ENCODE measurements around the gene MED12L. TPM values are rescaled to one million over a fixed set of nuclear protein-coding genes. Genes with fewer than 3 reads are reported as not detected.

The MED12L gene
- total RNA-seq, 2 experiments from 2014 or later: 12.6 to 32.7 TPM

- BruUV-seq (replicated peaks): no TSS peak
- Histone ChIP-seq H3K9me2 (ENCODE audit: insufficient read depth, low read length) (no peaks in the 10 kb centered on the region), H3K79me2 (ENCODE audit: insufficient read depth, low read depth, low read length) (no peaks in the 10 kb centered on the region), H3K4me2 (ENCODE audit: low read length) (no peak overlapping the region), H2AFZ (ENCODE audit: low read length) (no peak overlapping the region), H3K9me3 (ENCODE audit: low read length) (no peaks in the 10 kb centered on the region), H3K4me1 (ENCODE audit: insufficient read depth, low read length, poor library complexity, severe bottlenecking) (peaks cover 6% of the 10 kb centered on the region), H4K20me1 (ENCODE audit: insufficient read depth, low read length) (peaks cover 11% of the 10 kb centered on the region; the same call in 1 of the 2 replicates), H3K36me3 (ENCODE audit: insufficient read depth, low read length) (no peaks in the 10 kb centered on the region; the same call in 1 of the 2 replicates), H3K27ac (ENCODE audit: low read depth, low read length, poor library complexity, severe bottlenecking) (no peak overlapping the region), H3K4me3 (ENCODE audit: low read depth, low read length, poor library complexity, severe bottlenecking) (no peak overlapping the region)
- CTCF ChIA-PET (ENCODE audit: unreplicated experiment): no interaction called here
- TF ChIP-seq EZH2phosphoT487 (IDR thresholded peaks at IDR 0.05; ENCODE audit: borderline replicate concordance, low read depth, low read length) (no peak), CTCF (conservative IDR thresholded peaks at IDR 0.05; ENCODE audit: low read length) (no peak)
- POLR2A ChIA-PET: interaction anchor here (0.8 to 4.4 kb wide), 2 partner anchors 8 to 29 kb away, joined by 3 to 30 read pairs; no protein-coding TSS in a partner anchor
- no peak for DNase-seq (ENCODE audit: low spot score)
- intact Hi-C loops (cut with micrococcal nuclease; ENCODE audit: unreplicated experiment): no loop called here
Observed at GRCh38 chr3:151101270-151101969, 16.0 kb downstream of the MED12L start.

GRCh38 chr3:151106311-151106710, 20.8 kb downstream of the MED12L start:
- H3K27ac ChIP-seq (ENCODE audit: low read depth, low read length, poor library complexity, severe bottlenecking): no peak overlapping the region
- H3K9me2 ChIP-seq (ENCODE audit: insufficient read depth, low read length): no peaks in the 10 kb centered on the region
- intact Hi-C loops (cut with micrococcal nuclease; ENCODE audit: unreplicated experiment): no loop called here
- no peaks in the 10 kb centered on the region for H3K9me3 ChIP-seq (ENCODE audit: low read length)
- H2AFZ ChIP-seq (ENCODE audit: low read length): no peak overlapping the region
- CTCF ChIA-PET (ENCODE audit: unreplicated experiment): no interaction called here
- no peak overlapping the region for H3K4me2 ChIP-seq (ENCODE audit: low read length)
- H4K20me1 ChIP-seq (ENCODE audit: insufficient read depth, low read length): peaks cover 5% of the 10 kb centered on the region; the same call in 1 of the 2 replicates
- peaks cover 6% of the 10 kb centered on the region for H3K4me1 ChIP-seq (ENCODE audit: insufficient read depth, low read length, poor library complexity, severe bottlenecking)
- BruUV-seq (replicated peaks): no TSS peak
- H3K36me3 ChIP-seq (ENCODE audit: insufficient read depth, low read length): no peaks in the 10 kb centered on the region; the same call in 1 of the 2 replicates
- H3K4me3 ChIP-seq (ENCODE audit: low read depth, low read length, poor library complexity, severe bottlenecking): no peak overlapping the region
- no peaks in the 10 kb centered on the region for H3K79me2 ChIP-seq (ENCODE audit: insufficient read depth, low read depth, low read length)
- POLR2A ChIA-PET: no interaction called here
- DNase-seq (ENCODE audit: low spot score): no peak
- TF ChIP-seq CTCF (conservative IDR thresholded peaks at IDR 0.05; ENCODE audit: low read length) (no peak), EZH2phosphoT487 (IDR thresholded peaks at IDR 0.05; ENCODE audit: borderline replicate concordance, low read depth, low read length) (no peak)

- DNase-seq (ENCODE audit: low spot score): no peak
- no peak overlapping the region for H3K4me2 ChIP-seq (ENCODE audit: low read length)
- H3K9me3 ChIP-seq (ENCODE audit: low read length): no peaks in the 10 kb centered on the region
- no TSS peak for BruUV-seq (replicated peaks)
- intact Hi-C loops (cut with micrococcal nuclease; ENCODE audit: unreplicated experiment): no loop called here
- H3K79me2 ChIP-seq (ENCODE audit: insufficient read depth, low read depth, low read length): no peaks in the 10 kb centered on the region
- peaks cover 5% of the 10 kb centered on the region; the same call in 1 of the 2 replicates for H4K20me1 ChIP-seq (ENCODE audit: insufficient read depth, low read length)
- no peak for TF ChIP-seq CTCF (conservative IDR thresholded peaks at IDR 0.05; ENCODE audit: low read length)
- TF ChIP-seq EZH2phosphoT487 (IDR thresholded peaks at IDR 0.05; ENCODE audit: borderline replicate concordance, low read depth, low read length): no peak
- H2AFZ ChIP-seq (ENCODE audit: low read length): no peak overlapping the region
- H3K27ac ChIP-seq (ENCODE audit: low read depth, low read length, poor library complexity, severe bottlenecking): no peak overlapping the region
- no peaks in the 10 kb centered on the region; the same call in 1 of the 2 replicates for H3K36me3 ChIP-seq (ENCODE audit: insufficient read depth, low read length)
- H3K4me3 ChIP-seq (ENCODE audit: low read depth, low read length, poor library complexity, severe bottlenecking): no peak overlapping the region
- H3K4me1 ChIP-seq (ENCODE audit: insufficient read depth, low read length, poor library complexity, severe bottlenecking): peaks cover 6% of the 10 kb centered on the region
- POLR2A ChIA-PET: interaction anchor here (0.7 kb wide), 1 partner anchor 1981 kb away, joined by 5 read pairs; no protein-coding TSS in a partner anchor
- H3K9me2 ChIP-seq (ENCODE audit: insufficient read depth, low read length): no peaks in the 10 kb centered on the region
- CTCF ChIA-PET (ENCODE audit: unreplicated experiment): no interaction called here
Observed at GRCh38 chr3:151107177-151107576, 21.7 kb downstream of the MED12L start.

Measured in OCI-LY7 (cell line).